ENCODE data around the gene SRGAP1.
"Not testable (repeated sequence)": the region's sequence is repeated elsewhere in the genome, so short reads cannot be mapped to it uniquely, and the experiment has no call there.

DNA sequence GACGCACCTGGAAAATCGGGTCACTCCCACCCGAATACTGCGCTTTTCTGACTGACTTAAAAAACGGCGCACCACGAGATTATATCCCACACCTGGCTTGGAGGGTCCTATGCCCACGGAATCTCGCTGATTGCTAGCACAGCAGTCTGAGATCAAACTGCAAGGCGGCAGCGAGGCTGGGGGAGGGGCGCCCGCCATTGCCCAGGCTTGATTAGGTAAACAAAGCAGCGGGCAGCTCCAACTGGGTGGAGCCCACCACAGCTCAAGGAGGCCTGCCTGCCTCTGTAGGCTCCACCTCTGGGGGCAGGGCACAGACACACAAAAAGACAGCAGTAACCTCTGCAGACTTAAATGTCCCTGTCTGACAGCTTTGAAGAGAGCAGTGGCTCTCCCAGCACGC is 351.3 kb downstream of the SRGAP1 start:
- TF ChIP-seq, protein P1, sequence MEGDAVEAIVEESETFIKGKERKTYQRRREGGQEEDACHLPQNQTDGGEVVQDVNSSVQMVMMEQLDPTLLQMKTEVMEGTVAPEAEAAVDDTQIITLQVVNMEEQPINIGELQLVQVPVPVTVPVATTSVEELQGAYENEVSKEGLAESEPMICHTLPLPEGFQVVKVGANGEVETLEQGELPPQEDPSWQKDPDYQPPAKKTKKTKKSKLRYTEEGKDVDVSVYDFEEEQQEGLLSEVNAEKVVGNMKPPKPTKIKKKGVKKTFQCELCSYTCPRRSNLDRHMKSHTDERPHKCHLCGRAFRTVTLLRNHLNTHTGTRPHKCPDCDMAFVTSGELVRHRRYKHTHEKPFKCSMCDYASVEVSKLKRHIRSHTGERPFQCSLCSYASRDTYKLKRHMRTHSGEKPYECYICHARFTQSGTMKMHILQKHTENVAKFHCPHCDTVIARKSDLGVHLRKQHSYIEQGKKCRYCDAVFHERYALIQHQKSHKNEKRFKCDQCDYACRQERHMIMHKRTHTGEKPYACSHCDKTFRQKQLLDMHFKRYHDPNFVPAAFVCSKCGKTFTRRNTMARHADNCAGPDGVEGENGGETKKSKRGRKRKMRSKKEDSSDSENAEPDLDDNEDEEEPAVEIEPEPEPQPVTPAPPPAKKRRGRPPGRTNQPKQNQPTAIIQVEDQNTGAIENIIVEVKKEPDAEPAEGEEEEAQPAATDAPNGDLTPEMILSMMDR (tag by site-specific recombination; IDR thresholded peaks at IDR 0.05) = not testable (repeated sequence)
- TF ChIP-seq, protein P2, sequence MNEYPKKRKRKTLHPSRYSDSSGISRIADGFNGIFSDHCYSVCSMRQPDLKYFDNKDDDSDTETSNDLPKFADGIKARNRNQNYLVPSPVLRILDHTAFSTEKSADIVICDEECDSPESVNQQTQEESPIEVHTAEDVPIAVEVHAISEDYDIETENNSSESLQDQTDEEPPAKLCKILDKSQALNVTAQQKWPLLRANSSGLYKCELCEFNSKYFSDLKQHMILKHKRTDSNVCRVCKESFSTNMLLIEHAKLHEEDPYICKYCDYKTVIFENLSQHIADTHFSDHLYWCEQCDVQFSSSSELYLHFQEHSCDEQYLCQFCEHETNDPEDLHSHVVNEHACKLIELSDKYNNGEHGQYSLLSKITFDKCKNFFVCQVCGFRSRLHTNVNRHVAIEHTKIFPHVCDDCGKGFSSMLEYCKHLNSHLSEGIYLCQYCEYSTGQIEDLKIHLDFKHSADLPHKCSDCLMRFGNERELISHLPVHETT (tag by site-specific recombination; IDR thresholded peaks at IDR 0.05) = not testable (repeated sequence)
- TF ChIP-seq ZNF510 (tag by site-specific recombination; IDR thresholded peaks at IDR 0.05; ENCODE audit: insufficient replicate concordance) = not testable (repeated sequence)
